GM08714 (cell line): ENCODE measurements around the gene TSPAN14.
"Not testable (repeated sequence)": the region's sequence is repeated elsewhere in the genome, so short reads cannot be mapped to it uniquely, and the experiment has no call there.

Experiments used
- H3K4me3 ChIP-seq: fragments of 200-500 bp; sonication (Bioruptor generic); 2 replicates; pipeline ENCODE4 v1.5.1; 2014; ENCODE audit warnings: mild to moderate bottlenecking, low read length, inconsistent platforms
- ZNF274 ChIP-seq: IDR thresholded peaks from 2 replicates; pipeline ENCODE4 v1.6.1; 2012; ENCODE audit warnings: mild to moderate bottlenecking, low read depth, low read length

The TSPAN14 gene

GRCh38 chr10:80476685-80477084 is 22.6 kb downstream of the TSPAN14 start:
- H3K4me3 ChIP-seq, result no peak overlapping the region
- no peak for TF ChIP-seq ZNF274

GRCh38 chr10:80477813-80478212 is 23.7 kb downstream of the TSPAN14 start:
- no peak for TF ChIP-seq ZNF274
- H3K4me3 ChIP-seq, result no peak overlapping the region

GRCh38 chr10:80480373-80480772 is 26.3 kb downstream of the TSPAN14 start:
- not testable (repeated sequence) for H3K4me3 ChIP-seq

GRCh38 chr10:80480852-80481251 is 26.7 kb downstream of the TSPAN14 start:
- no peak for TF ChIP-seq ZNF274
- H3K4me3 ChIP-seq, result no peak overlapping the region

- no peak overlapping the region for H3K4me3 ChIP-seq
- no peak for TF ChIP-seq ZNF274
Measured at GRCh38 chr10:80484243-80484642, 30.1 kb downstream of the TSPAN14 start.

- H3K4me3 ChIP-seq, result no peak overlapping the region
- TF ChIP-seq ZNF274, result no peak
Measured at GRCh38 chr10:80484676-80485075, 30.6 kb downstream of the TSPAN14 start.

- no peak overlapping the region for H3K4me3 ChIP-seq
- TF ChIP-seq ZNF274, result no peak
Measured at GRCh38 chr10:80485076-80485945, 31.2 kb downstream of the TSPAN14 start.

GRCh38 chr10:80485946-80486764 is 32.0 kb downstream of the TSPAN14 start:
- H3K4me3 ChIP-seq, result no peak overlapping the region
- TF ChIP-seq ZNF274, result no peak

GRCh38 chr10:80486785-80487420 is 32.8 kb downstream of the TSPAN14 start:
- TF ChIP-seq ZNF274, result no peak
- H3K4me3 ChIP-seq, result no peak overlapping the region

GRCh38 chr10:80487421-80487785 is 33.3 kb downstream of the TSPAN14 start:
- H3K4me3 ChIP-seq, result no peak overlapping the region
- TF ChIP-seq ZNF274, result no peak

GRCh38 chr10:80487791-80488538 is 33.9 kb downstream of the TSPAN14 start:
- TF ChIP-seq ZNF274, result no peak
- H3K4me3 ChIP-seq, result no peak overlapping the region

- no peak for TF ChIP-seq ZNF274
- H3K4me3 ChIP-seq, result no peak overlapping the region
Measured at GRCh38 chr10:80488539-80489066, 34.5 kb downstream of the TSPAN14 start.

- no peak for TF ChIP-seq ZNF274
- H3K4me3 ChIP-seq, result no peak overlapping the region
Measured at GRCh38 chr10:80489371-80490112, 35.4 kb downstream of the TSPAN14 start.
